Measurements from ENCODE around the gene RBM47. TPM values are rescaled to one million over a fixed set of nuclear protein-coding genes. Genes with fewer than 3 reads are reported as not detected.

The RBM47 gene
- total RNA-seq, 2 experiments from 2014 or later: 0.92 to 1.0 TPM

DNA sequence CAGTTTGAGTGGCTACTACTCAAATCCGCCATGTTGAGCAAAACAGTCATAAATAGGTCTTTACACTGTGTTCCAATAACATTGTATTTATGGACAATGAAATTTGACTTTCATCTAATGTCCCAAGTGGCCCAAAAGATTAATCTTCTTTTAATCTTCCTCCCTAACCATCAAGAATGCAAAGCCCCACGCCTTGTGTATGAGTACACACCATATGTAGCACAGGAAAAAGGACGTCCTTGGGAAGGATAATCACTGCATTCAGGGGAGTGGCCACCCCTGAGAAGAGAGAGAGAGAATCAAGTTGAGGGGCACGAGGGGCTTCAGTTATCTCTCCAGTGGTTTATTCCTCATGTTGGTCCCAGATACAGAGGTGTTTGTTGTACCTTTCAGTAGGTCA, 33.1 kb downstream of the RBM47 start:
- CTCF ChIA-PET: no interaction called here
- peaks cover 2% of the 10 kb centered on the region for H3K9me3 Mint-ChIP-seq
- H3K4me1 Mint-ChIP-seq: no peaks in the 10 kb centered on the region
- no peak overlapping the region for H3K27ac Mint-ChIP-seq
- POLR2A ChIA-PET: no interaction called here
- no peaks in the 10 kb centered on the region for H3K27me3 Mint-ChIP-seq
- H3K4me3 Mint-ChIP-seq: no peak overlapping the region
- no peaks in the 10 kb centered on the region for H3K36me3 Mint-ChIP-seq (ENCODE audit: low read depth)
- DNase-seq: no peak

DNA sequence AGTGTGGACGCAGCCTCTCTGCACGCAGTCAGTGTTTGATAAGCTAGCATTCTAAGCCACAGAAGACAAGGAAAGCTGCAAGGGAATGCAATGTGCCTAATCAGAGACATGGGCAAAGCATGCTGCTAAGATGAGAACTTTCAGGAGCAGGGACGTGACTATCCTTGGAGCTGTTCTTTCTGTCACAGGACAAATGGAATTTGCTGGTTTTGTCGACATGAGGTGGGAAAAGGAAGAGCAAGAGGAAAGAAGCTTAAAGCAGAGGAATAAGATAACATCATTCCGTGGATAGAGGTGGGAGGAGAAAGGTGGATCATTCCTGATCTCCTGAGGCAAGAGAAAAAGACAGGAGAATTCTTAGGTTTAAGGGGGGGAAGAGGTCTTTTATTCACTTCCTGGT, 33.7 kb downstream of the RBM47 start:
- H3K27me3 Mint-ChIP-seq: no peaks in the 10 kb centered on the region
- no peaks in the 10 kb centered on the region for H3K4me1 Mint-ChIP-seq
- no peak overlapping the region for H3K27ac Mint-ChIP-seq
- H3K9me3 Mint-ChIP-seq: peaks cover 2% of the 10 kb centered on the region
- ChIA-PET CTCF (interaction anchor here (0.6 to 1.5 kb wide), 2 partner anchors 12 to 41 kb away, joined by 3 to 5 read pairs; no protein-coding TSS in a partner anchor), POLR2A (no interaction called here)
- DNase-seq: no peak
- H3K4me3 Mint-ChIP-seq: no peak overlapping the region
- H3K36me3 Mint-ChIP-seq (ENCODE audit: low read depth): no peaks in the 10 kb centered on the region

DNA sequence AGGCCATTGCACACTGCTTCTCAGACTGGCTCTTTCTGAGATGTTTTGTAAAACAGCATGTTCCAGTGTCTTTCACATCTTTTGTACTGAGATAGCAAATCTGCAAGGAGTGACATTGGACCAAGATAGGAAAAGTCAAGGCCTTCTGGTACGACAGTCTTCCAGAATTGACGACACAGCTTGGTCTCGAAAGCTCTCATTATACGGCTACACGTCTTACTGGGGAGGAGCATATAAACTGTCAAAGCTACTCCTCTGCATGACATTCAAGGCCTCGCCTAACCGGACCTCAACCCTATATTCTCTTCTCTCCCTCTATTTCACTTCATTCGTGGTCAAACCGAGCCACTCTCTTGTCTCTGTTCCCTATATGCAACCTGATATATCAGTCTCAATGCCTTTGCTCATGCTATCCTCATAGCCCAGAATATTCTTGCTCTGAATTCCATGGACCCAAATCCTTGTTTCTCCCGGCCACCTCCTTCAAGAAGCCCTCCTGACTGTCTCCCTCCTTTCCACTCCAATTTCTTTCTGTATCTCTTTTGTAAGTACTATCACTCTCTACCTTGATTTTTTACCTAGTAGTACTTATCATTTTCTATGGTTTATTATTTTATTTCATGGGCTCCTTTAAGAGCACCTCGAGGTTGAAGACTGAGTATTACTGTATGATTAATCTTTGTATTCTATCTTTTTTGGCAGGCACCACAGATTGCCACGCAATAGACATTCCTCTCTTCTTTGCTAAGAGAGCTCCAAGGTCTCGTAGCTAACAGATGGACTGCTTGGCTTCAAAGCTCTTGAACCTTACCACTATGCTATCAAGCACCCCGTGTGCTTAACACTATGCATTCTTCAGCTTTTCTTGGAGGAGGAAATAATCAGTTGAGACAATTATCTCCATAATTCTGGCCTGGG, 35.1 kb downstream of the RBM47 start:
- Mint-ChIP-seq H3K36me3 (ENCODE audit: low read depth) (no peaks in the 10 kb centered on the region), H3K4me3 (no peak overlapping the region), H3K27ac (no peak overlapping the region), H3K27me3 (no peaks in the 10 kb centered on the region), H3K9me3 (no peaks in the 10 kb centered on the region), H3K4me1 (no peaks in the 10 kb centered on the region)
- DNase-seq: no peak
- POLR2A ChIA-PET: no interaction called here
- CTCF ChIA-PET: interaction anchor here (0.7 to 1.5 kb wide), 4 partner anchors 14 to 201 kb away, joined by 3 to 5 read pairs (median 3); no protein-coding TSS in a partner anchor

DNA sequence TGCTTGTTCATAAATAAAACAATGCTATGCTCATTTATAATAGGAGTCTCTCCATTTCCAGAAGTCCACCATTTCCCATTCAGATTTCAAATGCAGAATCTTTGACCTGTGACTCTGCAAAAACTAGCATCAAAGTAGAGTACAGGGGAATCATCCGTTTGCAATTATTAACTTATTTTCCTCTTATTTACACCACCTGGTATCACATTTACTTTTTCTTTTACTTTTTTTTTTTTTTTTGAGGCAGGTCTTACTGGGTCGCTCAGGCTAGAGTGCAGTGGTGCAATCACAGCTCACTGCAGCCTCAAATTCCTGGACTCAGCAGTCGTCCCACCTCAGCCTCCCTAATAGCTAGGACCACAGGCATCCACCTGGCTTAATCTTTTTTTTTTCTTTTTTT, 37.6 kb downstream of the RBM47 start:
- Mint-ChIP-seq H3K36me3 (ENCODE audit: low read depth) (no peaks in the 10 kb centered on the region), H3K27ac (no peak overlapping the region), H3K27me3 (no peaks in the 10 kb centered on the region), H3K4me1 (no peaks in the 10 kb centered on the region), H3K9me3 (no peaks in the 10 kb centered on the region), H3K4me3 (no peak overlapping the region)
- CTCF ChIA-PET: interaction anchor here (0.7 kb wide), 1 partner anchor 48 kb away, joined by 3 read pairs; no protein-coding TSS in a partner anchor
- POLR2A ChIA-PET: no interaction called here
- DNase-seq: no peak

DNA sequence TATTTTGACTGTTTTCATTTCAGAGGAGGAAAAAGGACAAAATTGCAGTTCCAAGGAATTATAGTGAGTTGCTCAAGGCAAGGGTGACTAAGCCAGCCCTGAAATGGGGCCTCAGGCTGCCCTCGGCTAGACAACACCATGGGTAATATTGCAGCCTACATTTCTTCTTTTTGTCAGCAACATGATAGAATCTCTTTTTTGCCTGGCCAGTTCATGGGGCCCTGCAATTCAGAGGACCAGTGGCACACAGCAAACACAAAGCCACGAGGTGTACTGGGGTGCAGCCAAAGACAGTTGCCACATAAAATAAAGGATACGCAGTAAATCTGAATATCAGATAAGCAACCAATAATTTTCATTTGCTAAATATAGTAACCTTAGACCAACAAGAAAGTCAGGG, 41.8 kb downstream of the RBM47 start:
- H3K27me3 Mint-ChIP-seq: peaks cover 6% of the 10 kb centered on the region
- no peaks in the 10 kb centered on the region for H3K4me1 Mint-ChIP-seq
- H3K27ac Mint-ChIP-seq: no peak overlapping the region
- H3K9me3 Mint-ChIP-seq: no peaks in the 10 kb centered on the region
- H3K36me3 Mint-ChIP-seq (ENCODE audit: low read depth): no peaks in the 10 kb centered on the region
- POLR2A ChIA-PET: no interaction called here
- CTCF ChIA-PET: no interaction called here
- DNase-seq: no peak
- H3K4me3 Mint-ChIP-seq: no peak overlapping the region

DNA sequence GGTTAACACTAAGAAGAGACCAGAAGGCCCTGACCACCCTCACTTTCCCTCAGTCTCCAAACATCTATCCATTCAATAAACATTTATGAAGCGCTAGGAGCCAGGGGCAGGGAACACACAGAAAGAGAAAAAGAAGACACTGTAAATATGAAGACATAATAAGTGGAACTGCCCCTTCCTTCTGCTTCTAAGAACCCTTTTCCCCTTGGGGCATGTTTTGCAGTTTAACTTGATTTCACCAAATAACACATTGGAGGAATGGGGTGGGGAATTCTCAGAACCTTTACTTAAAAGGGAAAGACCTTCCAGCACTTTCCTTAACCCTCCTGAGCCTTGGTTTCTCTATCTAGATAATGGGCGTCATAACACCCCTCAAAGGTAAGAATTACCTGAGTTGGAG, 42.3 kb downstream of the RBM47 start:
- ChIA-PET POLR2A (no interaction called here), CTCF (no interaction called here)
- Mint-ChIP-seq H3K4me3 (no peak overlapping the region), H3K27me3 (peaks cover 6% of the 10 kb centered on the region), H3K9me3 (no peaks in the 10 kb centered on the region), H3K4me1 (no peaks in the 10 kb centered on the region), H3K27ac (no peak overlapping the region), H3K36me3 (ENCODE audit: low read depth) (no peaks in the 10 kb centered on the region)
- DNase-seq: no peak

DNA sequence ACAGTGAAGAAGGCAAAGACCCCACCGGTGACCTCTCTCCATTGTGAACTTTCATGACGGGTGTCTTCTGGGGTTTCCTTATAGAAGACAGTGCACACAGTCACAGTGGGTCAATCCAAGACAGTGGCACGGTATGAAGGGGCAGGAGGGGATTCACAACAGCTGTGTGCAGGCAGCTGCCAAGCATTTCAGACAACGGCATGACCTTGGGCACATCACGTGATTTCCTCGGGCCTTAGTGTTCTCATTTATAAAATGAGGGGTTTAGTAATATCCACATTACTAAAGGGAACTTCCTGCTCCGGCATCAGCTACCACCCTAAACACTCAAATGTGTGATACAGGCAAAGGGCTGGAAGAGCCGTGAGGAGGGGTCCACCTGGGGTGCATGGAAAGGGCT, 42.9 kb downstream of the RBM47 start:
- CTCF ChIA-PET: no interaction called here
- no peaks in the 10 kb centered on the region for H3K36me3 Mint-ChIP-seq (ENCODE audit: low read depth)
- H3K4me1 Mint-ChIP-seq: peaks cover 3% of the 10 kb centered on the region
- peaks cover 6% of the 10 kb centered on the region for H3K27me3 Mint-ChIP-seq
- POLR2A ChIA-PET: no interaction called here
- H3K4me3 Mint-ChIP-seq: no peak overlapping the region
- no peak for DNase-seq
- no peak overlapping the region for H3K27ac Mint-ChIP-seq
- no peaks in the 10 kb centered on the region for H3K9me3 Mint-ChIP-seq

DNA sequence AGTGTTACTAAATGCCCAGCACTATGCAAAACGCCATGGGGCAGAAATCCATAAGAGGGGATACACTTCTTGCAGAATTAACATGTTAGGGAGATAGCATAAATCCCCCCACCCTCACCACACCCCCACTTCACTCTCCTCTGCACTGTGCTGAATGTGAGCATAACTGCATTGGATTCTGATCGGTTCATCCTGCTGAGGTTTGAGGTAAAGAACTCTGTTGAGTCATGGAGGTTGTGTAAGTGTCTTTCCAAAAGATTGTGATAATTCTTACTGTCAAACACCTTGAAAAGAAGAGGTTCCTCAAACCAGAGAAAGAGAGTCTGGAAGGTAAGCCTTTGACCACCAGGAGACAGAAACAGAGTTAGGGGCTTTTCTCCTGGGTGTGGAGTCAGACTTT, 43.6 kb downstream of the RBM47 start:
- Mint-ChIP-seq H3K27me3 (peaks cover 6% of the 10 kb centered on the region), H3K27ac (no peak overlapping the region), H3K4me1 (peaks cover 6% of the 10 kb centered on the region), H3K36me3 (ENCODE audit: low read depth) (no peaks in the 10 kb centered on the region), H3K4me3 (no peak overlapping the region), H3K9me3 (no peaks in the 10 kb centered on the region)
- ChIA-PET POLR2A (no interaction called here), CTCF (no interaction called here)
- no peak for DNase-seq

DNA sequence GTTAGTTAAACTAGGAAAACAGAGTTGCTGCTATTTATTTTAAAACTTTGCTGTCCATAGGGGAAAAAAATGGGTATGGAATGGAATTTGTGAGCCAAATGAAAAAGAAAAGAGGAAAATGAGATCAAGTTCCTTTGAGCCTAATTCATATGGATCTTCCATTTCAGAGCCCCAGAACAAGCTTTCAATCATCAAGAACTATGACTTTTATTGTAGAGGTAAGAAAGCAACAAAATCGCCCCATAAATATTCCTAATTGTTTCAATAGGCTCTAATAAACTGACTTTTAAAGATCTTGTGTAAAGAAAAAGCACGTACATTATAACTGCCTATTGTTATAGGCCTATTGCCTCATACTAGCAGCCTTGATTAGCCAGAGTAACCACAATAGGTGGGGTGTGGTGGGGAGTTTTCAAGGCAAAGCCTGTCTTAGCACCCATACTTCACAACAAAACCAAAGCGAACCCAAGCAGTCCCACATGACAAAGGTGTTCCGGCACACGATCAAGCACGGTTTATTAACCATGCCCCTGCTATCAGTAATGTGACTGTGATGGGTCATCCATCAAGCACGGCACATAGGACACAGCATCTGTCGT, 44.4 kb downstream of the RBM47 start:
- DNase-seq: no peak
- peaks cover 10% of the 10 kb centered on the region for H3K4me1 Mint-ChIP-seq
- no peaks in the 10 kb centered on the region for H3K36me3 Mint-ChIP-seq (ENCODE audit: low read depth)
- peaks cover 6% of the 10 kb centered on the region for H3K27me3 Mint-ChIP-seq
- H3K27ac Mint-ChIP-seq: no peak overlapping the region
- ChIA-PET CTCF (no interaction called here), POLR2A (no interaction called here)
- no peaks in the 10 kb centered on the region for H3K9me3 Mint-ChIP-seq
- H3K4me3 Mint-ChIP-seq: no peak overlapping the region

DNA sequence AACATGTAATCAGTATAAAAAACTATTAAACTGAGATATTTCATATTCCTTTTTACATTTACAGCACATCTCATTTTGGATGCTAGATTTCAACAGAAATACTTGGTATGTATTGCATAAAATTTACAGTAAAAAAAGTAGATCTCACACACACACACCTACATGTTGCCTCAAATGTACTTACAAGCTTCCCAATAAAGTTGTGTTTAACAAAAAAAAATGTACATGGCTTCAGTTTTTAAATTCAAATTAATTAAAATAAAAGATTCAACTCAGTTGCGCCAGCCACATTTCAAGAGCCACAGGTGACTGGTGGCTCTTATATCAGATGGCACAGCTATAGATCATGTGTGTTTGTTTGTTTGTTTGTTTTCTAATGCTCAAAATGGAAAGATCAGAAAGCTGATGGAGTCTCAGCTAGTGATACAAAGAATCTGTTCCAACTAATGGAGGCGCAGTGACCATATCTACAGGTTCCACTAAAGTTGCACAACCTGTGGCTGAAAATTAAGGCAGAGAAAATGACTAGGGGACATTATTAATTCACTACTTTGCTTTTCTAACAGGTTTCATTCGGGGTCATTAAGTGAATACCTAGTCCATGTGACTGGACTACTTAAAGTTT, 45.0 kb downstream of the RBM47 start:
- DNase-seq: no peak
- H3K27ac Mint-ChIP-seq: no peak overlapping the region
- H3K4me1 Mint-ChIP-seq: peaks cover 10% of the 10 kb centered on the region
- H3K4me3 Mint-ChIP-seq: no peak overlapping the region
- POLR2A ChIA-PET: no interaction called here
- H3K27me3 Mint-ChIP-seq: peaks cover 6% of the 10 kb centered on the region
- H3K36me3 Mint-ChIP-seq (ENCODE audit: low read depth): no peaks in the 10 kb centered on the region
- H3K9me3 Mint-ChIP-seq: no peaks in the 10 kb centered on the region
- CTCF ChIA-PET: no interaction called here

DNA sequence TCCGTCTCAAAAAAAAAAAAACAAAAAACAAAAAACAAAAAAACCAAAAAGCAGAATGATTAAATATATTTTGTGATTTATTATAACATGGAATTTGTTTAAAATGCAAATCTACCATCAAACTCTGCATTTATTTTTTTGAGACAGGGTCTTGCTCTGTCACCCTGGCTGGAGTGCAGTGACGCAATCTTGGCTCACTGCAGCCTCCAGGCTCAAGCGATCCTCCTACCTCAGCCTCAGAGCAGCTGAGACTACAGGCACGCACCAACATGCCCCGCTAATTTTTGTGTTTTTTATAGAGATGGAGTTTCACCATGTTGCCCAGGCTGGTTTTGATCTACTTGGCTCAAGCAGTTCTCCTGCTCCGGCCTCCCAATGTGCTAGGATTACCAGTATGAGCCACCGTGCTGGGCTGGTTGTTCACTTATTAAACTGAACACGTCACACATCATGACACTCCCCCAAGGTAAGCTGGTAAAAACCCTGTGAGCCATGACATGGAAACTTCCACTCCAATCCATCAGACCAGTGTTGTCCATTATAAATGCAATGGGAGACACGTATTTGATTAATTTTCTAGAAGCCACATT, 45.7 kb downstream of the RBM47 start:
- Mint-ChIP-seq H3K4me3 (no peak overlapping the region), H3K27me3 (peaks cover 6% of the 10 kb centered on the region), H3K36me3 (ENCODE audit: low read depth) (no peaks in the 10 kb centered on the region), H3K9me3 (no peaks in the 10 kb centered on the region), H3K4me1 (peaks cover 10% of the 10 kb centered on the region), H3K27ac (no peak overlapping the region)
- POLR2A ChIA-PET: no interaction called here
- no peak for DNase-seq
- CTCF ChIA-PET: interaction anchor here (0.6 kb wide), 1 partner anchor 95 kb away, joined by 3 read pairs; no protein-coding TSS in a partner anchor

DNA sequence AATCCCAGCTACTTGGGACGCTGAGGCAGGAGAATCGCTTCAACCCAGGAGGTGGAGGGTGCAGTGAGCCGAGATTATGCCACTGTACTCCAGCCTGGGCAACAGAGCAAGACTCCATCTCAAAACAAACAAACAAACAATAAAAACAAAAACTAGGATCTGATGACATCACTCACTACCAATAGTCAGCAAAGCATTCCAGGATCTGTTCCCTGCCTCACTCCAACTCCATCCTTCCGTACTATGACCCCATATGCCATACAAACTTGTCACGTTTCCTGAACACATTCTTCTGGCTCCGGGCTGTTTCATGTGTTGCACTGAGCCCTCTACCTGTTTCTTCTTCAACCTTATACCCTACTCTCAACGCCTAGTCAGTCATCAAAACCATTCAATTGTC, 47.3 kb downstream of the RBM47 start:
- POLR2A ChIA-PET: no interaction called here

More for the DNA sequence above, 47.3 kb downstream of the RBM47 start:
- Mint-ChIP-seq H3K9me3 (no peaks in the 10 kb centered on the region), H3K27me3 (peaks cover 6% of the 10 kb centered on the region), H3K4me3 (no peak overlapping the region), H3K4me1 (peaks cover 10% of the 10 kb centered on the region), H3K27ac (no peak overlapping the region), H3K36me3 (ENCODE audit: low read depth) (no peaks in the 10 kb centered on the region)
- CTCF ChIA-PET: no interaction called here
- no peak for DNase-seq
